H1 (cell line): ENCODE measurements around the gene APOL2.

Experiments
- ATF2 ChIP-seq: IDR thresholded peaks from 2 replicates; pipeline ENCODE4 v1.6.1; 2012; ENCODE audit warnings: low read length, inconsistent platforms
- CTCF ChIP-seq, 3 experiments: IDR thresholded peaks; 1 replicate in 2 of 3; 2 replicates in 1 of 3; pipeline versions ENCODE4 v1.5.1 to v1.6.1; 2011; ENCODE audit warnings: low read length in 3 of 3, mild to moderate bottlenecking in 3 of 3, inconsistent platforms in 2 of 3, low read depth in 1 of 3, moderate library complexity in 1 of 3; ENCODE audit not compliant: insufficient read depth in 1 of 3; ENCODE audit errors: control extremely low read depth in 1 of 3
- EGR1 ChIP-seq: IDR thresholded peaks from 2 replicates; pipeline ENCODE4 v1.6.1; 2011; ENCODE audit warnings: low read depth, low read length, borderline replicate concordance
- EP300 ChIP-seq, 2 experiments: IDR thresholded peaks; 1 replicate in 1 of 2; 2 replicates in 1 of 2; pipeline ENCODE4 v1.6.1; 2011 to 2012; ENCODE audit warnings: low read depth in 2 of 2, low read length in 2 of 2, mild to moderate bottlenecking in 2 of 2, borderline replicate concordance in 1 of 2, inconsistent platforms in 1 of 2, moderate library complexity in 1 of 2
- EZH2 ChIP-seq: fragments of 200-600 bp; sonication (generic); IDR thresholded peaks from 2 replicates; pipeline ENCODE4 v1.7.1; 2012; ENCODE audit warnings: low read depth, mild to moderate bottlenecking, moderate library complexity, low read length, inconsistent platforms; ENCODE audit not compliant: severe bottlenecking
- FOSL1 ChIP-seq: IDR thresholded peaks from 2 replicates; pipeline ENCODE4 v1.6.1; 2011; ENCODE audit warnings: mild to moderate bottlenecking, low read depth, low read length, moderate library complexity; ENCODE audit not compliant: insufficient read depth
- HDAC6 ChIP-seq: IDR thresholded peaks from one replicate; pipeline ENCODE4 v1.7.1; 2012; ENCODE audit warnings: low read depth, mild to moderate bottlenecking, inconsistent platforms, low read length, moderate library complexity
- JUN ChIP-seq: IDR thresholded peaks from 2 replicates; pipeline ENCODE4 v1.6.1; 2011; ENCODE audit warnings: low read depth, mild to moderate bottlenecking, improper control_type of control experiment, low read length
- PHF8 ChIP-seq: fragments of 200-600 bp; sonication (generic); conservative IDR thresholded peaks from 2 replicates; pipeline ENCODE4 v1.7.1; 2012; ENCODE audit warnings: low read depth, mild to moderate bottlenecking, inconsistent platforms, low read length, moderate library complexity
- POLR2AphosphoS5 ChIP-seq: IDR thresholded peaks from 2 replicates; pipeline ENCODE4 v1.6.1; 2011; ENCODE audit warnings: low read depth, low read length
- TBP ChIP-seq: IDR thresholded peaks from 2 replicates; pipeline ENCODE4 v1.6.1; 2011; ENCODE audit warnings: low read depth, low read length, improper control_type of control experiment
- TEAD4 ChIP-seq: IDR thresholded peaks from 2 replicates; pipeline ENCODE4 v1.6.1; 2012; ENCODE audit warnings: low read depth, low read length, inconsistent platforms, mixed read lengths
- TF ChIP-seq, protein P1 (sequence below): IDR thresholded peaks from 2 replicates; pipeline ENCODE4 v1.6.1; 2012; ENCODE audit warnings: inconsistent platforms
- TF ChIP-seq, protein P2 (sequence below): IDR thresholded peaks from 2 replicates; pipeline ENCODE4 v1.6.1; 2011; ENCODE audit warnings: low read length, improper control_type of control experiment

GRCh38 chr22:36185828-36186624 lies 53.3 kb downstream of the APOL2 start:
- TF ChIP-seq ATF2 (no peak), TBP (no peak), CTCF (IDR thresholded peaks at IDR 0.05; ENCODE audit: control extremely low read depth in 1 of 3, insufficient read depth in 1 of 3, low read depth in 1 of 3, low read length in 3 of 3) (peak; percentile 22 to 50 (median 45)), EZH2 (no peak), JUN (no peak), EP300 (IDR thresholded peaks at IDR 0.05; ENCODE audit: borderline replicate concordance in 1 of 2, low read depth in 2 of 2, low read length in 2 of 2) (no peak), HDAC6 (no peak), EGR1 (no peak), FOSL1 (no peak), TEAD4 (no peak), POLR2AphosphoS5 (no peak), PHF8 (no peak)
- TF ChIP-seq, protein P1, sequence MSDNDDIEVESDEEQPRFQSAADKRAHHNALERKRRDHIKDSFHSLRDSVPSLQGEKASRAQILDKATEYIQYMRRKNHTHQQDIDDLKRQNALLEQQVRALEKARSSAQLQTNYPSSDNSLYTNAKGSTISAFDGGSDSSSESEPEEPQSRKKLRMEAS, result no peak
- TF ChIP-seq, protein P2, sequence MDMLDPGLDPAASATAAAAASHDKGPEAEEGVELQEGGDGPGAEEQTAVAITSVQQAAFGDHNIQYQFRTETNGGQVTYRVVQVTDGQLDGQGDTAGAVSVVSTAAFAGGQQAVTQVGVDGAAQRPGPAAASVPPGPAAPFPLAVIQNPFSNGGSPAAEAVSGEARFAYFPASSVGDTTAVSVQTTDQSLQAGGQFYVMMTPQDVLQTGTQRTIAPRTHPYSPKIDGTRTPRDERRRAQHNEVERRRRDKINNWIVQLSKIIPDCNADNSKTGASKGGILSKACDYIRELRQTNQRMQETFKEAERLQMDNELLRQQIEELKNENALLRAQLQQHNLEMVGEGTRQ, result no peak
